GM19468 (cell line): ENCODE measurements around the gene TM7SF2.
A peak's percentile ranks its signal among the peaks of the same experiment; 100 is the strongest.

ENCODE experiments used
- ATAC-seq: cut with Tn5 transposase; IDR thresholded peaks from one replicate; pipeline ENCODE4 v1.9.1; 2021; ENCODE audit warnings: mild to moderate bottlenecking, moderate library complexity, moderate number of reproducible peaks; ENCODE audit not compliant: unreplicated experiment; ENCODE audit errors: extremely low read depth

TM7SF2 gene

DNA sequence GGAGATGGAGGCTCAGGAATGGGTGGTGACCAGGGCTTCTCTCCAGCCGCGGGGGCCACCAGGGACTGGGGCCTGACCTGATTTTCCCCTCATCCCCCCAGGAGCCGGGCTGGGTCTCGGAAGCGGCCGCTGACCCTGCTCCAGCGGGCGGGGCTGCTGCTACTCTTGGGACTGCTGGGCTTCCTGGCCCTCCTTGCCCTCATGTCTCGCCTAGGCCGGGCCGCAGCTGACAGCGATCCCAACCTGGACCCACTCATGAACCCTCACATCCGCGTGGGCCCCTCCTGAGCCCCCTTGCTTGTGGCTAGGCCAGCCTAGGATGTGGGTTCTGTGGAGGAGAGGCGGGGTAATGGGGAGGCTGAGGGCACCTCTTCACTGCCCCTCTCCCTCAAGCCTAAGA, 23.8 kb upstream of the TM7SF2 start:
- no peak for ATAC-seq

DNA sequence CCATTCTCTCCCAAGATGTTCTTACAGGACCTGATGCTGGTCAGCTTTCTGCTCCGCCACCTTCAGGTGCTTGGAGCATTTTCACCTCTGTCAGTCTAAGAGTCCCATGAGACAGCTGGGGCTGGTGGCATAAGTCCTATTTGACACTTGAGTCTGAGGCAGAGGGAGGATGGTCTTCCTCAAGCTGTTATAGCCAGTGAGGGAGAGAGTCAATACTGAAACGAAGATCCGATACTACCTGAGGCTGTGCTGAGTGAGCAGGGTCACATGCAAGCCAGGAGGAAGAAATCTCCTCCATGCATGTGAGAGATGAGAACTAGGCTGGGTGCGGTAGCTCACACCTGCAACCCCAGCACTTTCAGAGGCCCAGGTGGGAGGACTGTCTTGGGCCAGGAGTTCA, 22.1 kb upstream of the TM7SF2 start:
- ATAC-seq: no peak

DNA sequence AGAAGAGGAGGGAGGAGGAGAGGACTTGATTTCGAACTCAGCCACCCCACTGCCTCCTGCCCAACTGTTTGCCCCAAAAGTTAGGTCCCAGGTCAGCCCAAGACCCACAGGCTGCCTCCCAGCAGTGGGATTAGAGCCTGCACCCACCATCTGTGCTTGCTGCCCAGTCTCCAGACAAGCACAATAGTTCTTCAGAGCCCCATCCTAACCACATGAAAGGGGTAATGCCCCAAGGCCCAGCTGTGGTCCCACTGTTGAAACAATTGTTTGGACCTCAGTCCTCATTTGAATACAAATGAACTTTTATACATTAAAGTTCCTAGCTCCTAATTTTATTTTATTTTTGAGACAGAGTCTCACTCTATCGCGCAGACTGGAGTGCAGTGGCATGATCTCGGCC, 21.0 kb upstream of the TM7SF2 start:
- no peak for ATAC-seq

DNA sequence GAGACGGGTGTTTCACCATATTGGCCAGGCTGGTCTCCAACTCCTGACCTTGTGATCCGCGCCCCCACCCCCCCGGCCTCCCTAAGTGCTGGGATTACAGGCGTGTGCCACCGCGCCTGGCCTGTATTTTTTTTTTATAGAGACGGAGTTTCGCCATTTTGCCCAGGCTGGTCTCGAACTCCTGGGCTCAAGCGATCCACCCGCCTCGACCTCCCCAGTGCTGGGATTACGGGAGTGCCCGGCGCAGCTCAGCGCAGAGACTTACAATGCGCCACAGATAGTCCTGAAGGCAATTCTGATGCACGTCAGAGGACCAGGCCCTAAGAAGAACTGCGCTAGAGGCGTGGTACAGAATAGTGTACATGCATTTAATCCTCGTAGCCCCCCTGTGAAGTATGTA, 16.2 kb upstream of the TM7SF2 start:
- ATAC-seq: no peak

DNA sequence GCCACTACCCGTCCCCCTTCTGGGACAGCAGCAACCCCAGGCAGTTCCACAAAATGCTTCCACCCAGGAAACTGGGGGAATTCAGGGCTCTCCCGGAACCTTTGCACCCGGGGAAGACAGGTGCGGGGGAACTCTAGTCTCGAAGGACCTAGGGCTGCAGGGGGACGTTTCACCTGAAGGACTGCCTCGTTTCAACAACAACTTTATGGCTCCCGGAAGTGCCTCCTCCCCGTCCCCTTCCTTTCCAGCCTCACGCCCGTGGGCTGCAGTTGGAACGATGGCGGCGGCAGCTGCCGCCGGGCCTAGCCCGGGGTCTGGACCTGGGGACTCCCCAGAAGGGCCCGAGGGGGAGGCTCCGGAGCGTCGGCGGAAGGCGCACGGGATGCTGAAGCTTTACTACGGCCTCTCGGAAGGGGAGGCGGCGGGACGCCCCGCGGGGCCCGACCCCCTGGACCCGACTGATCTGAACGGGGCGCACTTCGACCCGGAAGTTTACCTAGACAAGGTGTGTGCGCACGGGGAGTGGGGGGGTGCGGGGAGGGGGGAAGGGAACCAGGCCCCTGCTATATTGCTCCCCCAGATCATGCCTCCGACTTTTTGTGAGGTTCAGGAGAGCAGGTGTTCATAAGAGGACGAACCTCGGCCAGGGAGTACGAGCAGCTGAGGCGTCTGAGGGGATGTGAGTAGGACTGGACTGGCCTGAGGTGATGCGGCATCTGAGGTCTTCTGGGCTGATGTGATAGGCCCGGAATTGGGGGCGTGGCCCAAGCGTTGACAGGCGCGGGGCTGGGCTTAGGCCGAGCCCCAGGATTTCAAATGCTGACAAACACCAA, 15.5 kb upstream of the TM7SF2 start, which contains the start of gene VPS51:
Gene VPS51, plus strand, starts transcription at position 241 of the 833 bp plus-strand sequence. Its CDS starts 37 bp downstream, at position 278.
- ATAC-seq: peak; percentile 48

DNA sequence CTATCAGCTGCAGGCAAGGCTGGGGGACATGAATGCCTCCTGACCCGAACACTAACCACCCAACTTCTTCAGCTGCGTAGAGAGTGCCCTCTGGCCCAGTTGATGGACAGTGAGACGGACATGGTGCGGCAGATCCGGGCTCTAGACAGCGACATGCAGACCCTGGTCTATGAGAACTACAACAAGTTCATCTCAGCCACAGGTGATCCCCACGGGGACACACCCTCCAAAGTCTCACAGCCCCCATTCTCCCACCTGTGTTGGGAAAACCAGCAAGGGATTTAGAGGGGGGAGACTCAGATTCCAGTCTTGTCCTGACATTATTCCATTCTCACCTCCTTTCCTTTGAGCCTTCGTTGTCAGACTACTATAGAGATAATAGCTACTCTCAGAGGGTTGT, 14.7 kb upstream of the TM7SF2 start:
- ATAC-seq: no peak

- no peak for ATAC-seq
These were observed 10.9 kb upstream of the TM7SF2 start for GRCh38 chr11:65100674-65101350.

- no peak for ATAC-seq
These were observed 9.3 kb upstream of the TM7SF2 start for GRCh38 chr11:65102142-65103095.

GRCh38 chr11:65103476-65103875, 8.2 kb upstream of the TM7SF2 start:
- ATAC-seq: no peak

DNA sequence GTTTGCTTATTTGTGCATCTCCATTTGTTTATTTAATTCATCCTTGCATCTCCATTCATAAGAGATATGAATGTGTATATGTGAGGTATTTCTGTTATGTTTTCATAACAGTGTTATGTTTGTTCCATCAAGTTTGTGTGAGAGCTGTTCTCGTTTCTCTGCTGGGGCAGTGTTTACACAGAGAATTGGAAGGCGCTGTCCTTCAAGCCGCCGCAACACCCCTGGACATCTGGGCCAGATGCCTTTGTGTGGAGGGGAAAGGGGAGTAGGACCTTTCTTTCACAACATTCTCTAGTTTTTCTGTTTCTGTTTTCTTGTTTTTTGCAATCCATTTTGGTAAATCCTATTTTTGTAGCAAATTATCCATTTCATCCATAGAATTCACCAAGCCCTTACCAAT, 7.0 kb upstream of the TM7SF2 start:
- ATAC-seq: no peak

DNA sequence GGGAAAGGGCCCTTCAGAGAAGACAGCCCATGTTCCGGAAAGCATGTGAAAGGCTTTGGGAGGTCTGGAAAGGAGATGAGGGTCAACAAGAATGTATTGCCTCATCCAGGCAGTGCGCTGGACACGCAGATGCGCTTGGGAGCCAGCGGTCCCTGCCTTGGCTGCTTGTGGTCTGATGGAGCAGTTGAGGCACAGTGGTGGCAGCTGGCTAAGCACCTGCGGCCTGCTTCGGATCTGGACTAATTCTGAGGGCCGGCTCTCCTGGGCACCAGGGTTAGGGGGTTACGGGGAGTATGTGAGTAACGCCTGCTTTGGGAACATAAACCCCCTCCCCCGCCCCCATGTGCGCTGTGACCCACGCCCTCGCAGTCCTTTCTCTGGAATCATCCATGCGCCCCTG, 4.6 kb upstream of the TM7SF2 start:
- ATAC-seq: no peak

GRCh38 chr11:65107751-65108468, 3.8 kb upstream of the TM7SF2 start:
- ATAC-seq: no peak

DNA sequence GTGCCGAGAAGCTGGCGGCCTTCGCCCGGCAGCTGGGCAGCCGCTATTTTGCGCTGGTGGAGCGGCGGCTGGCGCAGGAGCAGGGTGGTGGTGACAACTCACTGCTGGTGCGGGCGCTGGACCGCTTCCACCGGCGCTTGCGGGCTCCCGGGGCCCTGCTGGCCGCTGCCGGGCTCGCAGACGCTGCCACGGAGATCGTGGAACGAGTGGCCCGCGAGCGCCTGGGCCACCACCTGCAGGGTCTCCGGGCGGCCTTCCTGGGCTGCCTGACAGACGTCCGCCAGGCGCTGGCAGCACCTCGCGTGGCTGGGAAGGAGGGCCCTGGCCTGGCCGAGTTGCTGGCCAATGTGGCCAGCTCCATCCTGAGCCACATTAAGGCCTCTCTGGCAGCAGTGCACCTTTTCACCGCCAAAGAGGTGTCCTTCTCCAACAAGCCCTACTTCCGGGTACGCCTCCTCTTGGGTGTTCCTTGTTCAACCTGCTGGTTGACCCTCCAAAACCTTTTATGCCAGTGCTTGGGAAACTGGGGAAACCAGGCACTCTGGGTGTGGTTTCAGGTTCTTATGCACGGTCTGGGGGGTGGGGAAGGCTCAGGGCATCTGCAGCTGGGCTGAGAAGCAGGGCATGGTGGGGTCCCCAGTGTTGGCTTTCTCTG, 3.1 kb upstream of the TM7SF2 start:
- no peak for ATAC-seq

DNA sequence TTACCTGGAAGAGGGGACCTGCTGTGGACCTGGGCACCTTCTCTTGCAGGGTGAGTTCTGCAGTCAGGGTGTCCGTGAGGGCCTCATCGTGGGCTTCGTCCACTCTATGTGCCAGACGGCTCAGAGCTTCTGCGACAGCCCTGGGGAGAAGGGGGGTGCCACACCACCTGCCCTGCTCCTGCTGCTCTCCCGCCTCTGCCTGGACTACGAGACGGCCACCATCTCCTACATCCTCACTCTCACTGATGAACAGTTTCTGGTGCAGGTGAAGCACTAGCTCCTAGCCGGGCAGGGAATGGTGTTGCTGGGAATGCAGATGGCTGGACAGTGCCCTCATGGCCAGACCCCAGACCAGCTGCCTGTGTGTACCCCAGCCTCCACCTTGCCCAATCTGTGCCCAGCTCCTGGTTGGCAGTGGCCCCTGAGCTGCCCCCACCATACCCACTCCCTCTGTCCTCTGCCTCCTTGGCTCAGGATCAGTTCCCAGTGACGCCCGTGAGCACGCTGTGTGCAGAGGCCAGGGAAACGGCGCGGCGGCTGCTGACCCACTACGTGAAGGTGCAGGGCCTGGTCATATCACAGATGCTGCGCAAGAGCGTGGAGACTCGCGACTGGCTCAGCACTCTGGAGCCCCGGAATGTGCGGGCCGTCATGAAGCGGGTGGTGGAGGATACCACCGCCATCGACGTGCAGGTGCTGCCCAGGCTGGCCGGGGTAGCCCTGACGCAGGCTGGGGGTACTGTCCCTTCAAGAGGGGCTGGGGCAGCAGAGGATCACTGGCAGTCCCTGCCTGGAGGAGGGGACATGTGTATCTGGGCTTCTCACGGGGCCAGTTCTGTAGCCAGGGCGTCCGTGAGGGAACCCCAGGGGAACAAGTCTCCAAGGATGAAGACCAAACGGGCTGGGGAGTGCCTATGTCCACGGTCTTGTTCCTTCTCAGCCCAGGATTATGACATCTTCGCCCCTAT, 2.2 kb upstream of the TM7SF2 start:
- ATAC-seq: no peak

- ATAC-seq: no peak
These were observed 1.3 kb upstream of the TM7SF2 start for GRCh38 chr11:65110354-65110861.

DNA sequence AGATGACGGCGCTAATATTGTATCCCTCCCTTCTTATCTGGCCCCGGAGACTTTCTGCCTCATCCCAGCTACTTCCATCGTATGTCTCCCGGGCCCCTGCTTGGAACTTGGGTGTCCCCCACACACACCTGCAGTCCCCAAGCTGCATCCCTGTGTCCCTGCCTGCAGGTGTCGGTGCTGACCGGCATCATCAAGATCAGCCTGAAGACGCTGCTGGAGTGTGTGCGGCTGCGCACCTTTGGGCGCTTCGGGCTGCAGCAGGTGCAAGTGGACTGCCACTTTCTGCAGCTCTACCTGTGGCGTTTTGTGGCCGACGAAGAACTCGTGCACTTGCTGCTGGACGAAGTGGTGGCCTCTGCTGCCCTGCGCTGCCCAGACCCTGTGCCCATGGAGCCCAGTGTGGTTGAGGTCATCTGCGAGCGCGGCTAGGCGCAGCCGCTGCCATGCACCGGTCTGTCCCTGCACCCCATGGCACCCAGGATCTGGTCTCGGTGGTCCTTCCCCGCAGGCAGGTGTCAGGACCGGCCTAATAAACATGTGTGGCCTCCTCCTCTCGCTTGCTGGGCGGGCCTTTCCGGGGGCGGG, 421 bp upstream of the TM7SF2 start:
- no peak for ATAC-seq

DNA sequence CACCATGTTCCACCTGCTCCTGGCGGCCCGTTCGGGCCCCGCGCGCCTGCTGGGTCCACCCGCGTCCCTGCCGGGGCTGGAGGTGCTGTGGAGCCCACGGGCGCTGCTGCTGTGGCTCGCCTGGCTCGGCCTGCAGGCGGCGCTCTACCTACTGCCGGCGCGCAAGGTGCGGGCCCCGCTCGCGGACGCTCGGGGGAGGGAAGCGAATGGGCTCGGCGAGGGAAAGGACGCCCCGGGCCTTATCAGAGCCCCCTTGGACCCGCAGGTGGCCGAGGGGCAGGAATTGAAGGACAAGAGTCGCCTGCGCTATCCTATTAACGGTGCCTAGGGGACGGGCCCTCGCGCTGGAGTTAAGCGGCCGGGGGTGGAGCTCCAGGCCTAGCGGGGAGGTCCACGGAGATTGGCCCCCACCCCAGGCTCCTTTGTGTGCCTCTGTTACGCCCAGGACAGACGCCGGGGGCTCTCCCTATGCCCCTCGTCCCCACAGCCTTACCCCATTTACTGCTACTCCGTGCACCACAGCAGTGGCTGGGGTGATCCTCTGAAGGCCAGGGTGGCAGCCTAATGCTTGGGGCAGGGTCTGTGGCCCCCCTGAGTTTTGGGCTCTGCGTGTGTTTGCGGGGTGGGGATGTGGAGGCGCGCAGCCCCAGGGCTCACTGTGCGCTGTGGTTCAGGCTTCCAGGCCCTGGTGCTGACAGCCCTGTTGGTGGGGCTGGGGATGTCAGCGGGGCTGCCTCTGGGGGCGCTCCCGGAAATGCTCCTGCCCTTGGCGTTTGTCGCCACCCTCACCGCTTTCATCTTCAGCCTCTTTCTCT, 1.1 kb downstream of the TM7SF2 start:
- ATAC-seq: no peak
